ENCODE results near the gene FAM241A.

DNA sequence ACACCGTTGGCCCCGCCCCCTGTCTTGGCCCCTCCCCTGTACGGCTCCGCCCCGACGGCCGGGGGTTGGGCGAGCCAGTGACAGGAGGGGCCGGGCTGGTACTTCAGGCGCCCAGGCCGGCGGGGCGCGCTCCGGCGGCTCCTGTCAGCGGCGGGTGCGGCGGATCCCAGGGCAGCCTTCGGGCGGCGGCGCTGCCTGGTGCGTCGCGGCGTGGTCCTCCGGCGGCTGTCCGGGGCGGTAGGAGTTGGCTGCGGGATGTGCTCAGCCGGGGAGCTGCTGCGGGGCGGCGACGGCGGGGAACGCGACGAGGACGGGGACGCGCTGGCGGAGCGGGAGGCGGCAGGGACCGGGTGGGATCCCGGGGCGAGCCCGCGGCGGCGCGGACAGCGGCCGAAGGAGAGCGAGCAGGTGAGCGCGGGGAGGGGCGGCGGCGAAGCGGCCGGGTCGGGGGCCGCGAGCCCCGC lies at the start of gene FAM241A:
- no peak for TF ChIP-seq CTCF (IDR thresholded peaks at IDR 0.05)
- no peak; the same call in 1 of the 2 replicates for TF ChIP-seq SIN3A (IDR thresholded peaks at IDR 0.05; ENCODE audit: borderline replicate concordance, insufficient read depth, low read depth, low read length)

Measured in Panc1 (cell line).